K562 (cell line): ENCODE measurements around the gene UCHL5. TPM values are rescaled to one million over a fixed set of nuclear protein-coding genes. Genes with fewer than 3 reads are reported as not detected.

ENCODE experiments used
- ADNP ChIP-seq: fragments of 200-800 bp; sonication (Bioruptor generic); IDR thresholded peaks from 2 replicates; pipeline ENCODE4 v1.6.1; 2016; ENCODE audit warnings: missing genetic modification characterization, missing compliant biosample characterization
- BCOR ChIP-seq: fragments of 450-650 bp; IDR thresholded peaks from 2 replicates; pipeline ENCODE4 v1.6.1; 2016
- EP400 ChIP-seq: fragments of 450-650 bp; IDR thresholded peaks from 2 replicates; pipeline ENCODE4 v1.6.1; 2017; ENCODE audit warnings: antibody characterized with exemption, mild to moderate bottlenecking, moderate library complexity
- HEY1 ChIP-seq: fragments of 250-450 bp; sonication (Bioruptor Pico); IDR thresholded peaks from 2 replicates; pipeline ENCODE4 v1.5.0; 2020; ENCODE audit warnings: mild to moderate bottlenecking, moderate library complexity, borderline replicate concordance
- MXD1 ChIP-seq: fragments of 250-450 bp; sonication (Bioruptor Pico); IDR thresholded peaks from 2 replicates; pipeline ENCODE4 v1.8.0; 2021; ENCODE audit warnings: borderline replicate concordance, mild to moderate bottlenecking, moderate library complexity; ENCODE audit not compliant: poor library complexity, severe bottlenecking
- RFX1 ChIP-seq: fragments of 450-650 bp; IDR thresholded peaks from 2 replicates; pipeline ENCODE4 v1.6.1; 2016; ENCODE audit warnings: mild to moderate bottlenecking, moderate library complexity
- SMARCA4 ChIP-seq: fragments of 450-650 bp; IDR thresholded peaks from 2 replicates; pipeline ENCODE4 v1.6.1; 2016
- ZNF445 ChIP-seq: fragments of 250-450 bp; sonication (Bioruptor Pico); IDR thresholded peaks from 2 replicates; pipeline ENCODE4 v1.4.0; 2020; ENCODE audit warnings: low read depth, mild to moderate bottlenecking, moderate library complexity
- polyA plus RNA-seq, 8 experiments: library from polyadenylated mRNA; depleted of rRNA in 4 of 8; stranded (reverse) in 5 of 8; unstranded in 3 of 8; fragments of >200 nt; fragmentation: Nextera tagmentation in 2 of 8; fragmentation: Illumina TruSeq in 1 of 8; extraction: Ambion mirVana in 2 of 8; extraction: Trizol in 1 of 8; gene quantifications; 2 replicates each; pipeline versions ENCODE4 v1.2.1 to v1.2.3, GENCODE V29; 2011 to 2014; ENCODE audit warnings: inconsistent platforms in 1 of 8, missing spikeins in 1 of 8
- total RNA-seq, 7 experiments: library from RNA; depleted of rRNA in 6 of 7; stranded (reverse); fragments of >200 nt in 6 of 7; fragmentation: Illumina TruSeq in 2 of 7; extraction: Trizol in 2 of 7; gene quantifications; 2 replicates each; pipeline versions ENCODE4 v1.2.1 to v1.2.3, GENCODE V29; 2011 to 2021; ENCODE audit warnings: low replicate concordance in 1 of 7
- TF ChIP-seq, protein P1 (sequence below): fragments of 250-450 bp; sonication (Bioruptor Pico); IDR thresholded peaks from 2 replicates; pipeline ENCODE4 v1.8.0; 2022; ENCODE audit warnings: inconsistent platforms

The UCHL5 gene
- total and polyA plus RNA-seq, 9 of the 15 experiments (the other 6 are each of a cell fraction or from before 2014, with no cell fraction given): 61.0 to 206 (median 122) TPM

DNA sequence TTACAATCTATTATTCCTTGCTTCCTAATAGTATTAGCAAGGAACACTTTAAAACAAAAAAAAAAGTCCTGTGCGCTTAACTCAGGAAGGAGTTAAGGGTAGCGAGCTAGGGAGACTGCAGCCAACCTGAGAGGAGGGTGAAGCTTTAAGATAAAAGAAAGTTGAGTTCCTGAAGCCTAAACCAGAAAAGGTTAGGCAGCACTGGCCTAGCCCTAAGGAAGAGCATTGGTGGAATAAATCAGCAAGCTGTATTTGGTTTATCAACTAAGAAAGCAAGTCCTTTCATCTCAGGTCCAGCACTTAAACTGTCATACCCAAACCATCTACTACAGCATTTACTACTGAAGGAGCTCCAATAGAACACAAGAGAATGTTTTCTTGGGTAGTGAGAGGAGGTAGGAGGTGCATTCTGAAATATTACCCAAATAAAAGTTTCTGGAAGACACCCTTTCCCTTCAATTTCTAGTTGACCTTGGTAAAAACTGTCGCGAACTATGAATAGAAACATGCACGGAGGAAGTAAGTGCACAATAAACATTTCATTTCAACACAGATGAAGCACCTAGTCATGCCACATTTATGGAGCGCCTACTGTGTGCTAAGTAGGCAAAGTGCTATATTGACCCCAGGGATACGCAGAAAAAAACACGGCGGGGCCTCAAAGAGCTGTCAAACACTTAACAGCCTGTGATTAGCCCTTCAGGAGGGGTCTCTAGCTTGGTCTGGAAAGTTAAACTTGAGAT, 44.8 kb upstream of the UCHL5 start (continued):
- TF ChIP-seq SMARCA4 (peak; percentile 34; the same call in 1 of the 2 replicates), EP400 (peak; percentile 3; the same call in 1 of the 2 replicates), ZNF445 (CRISPR knock-in tag) (no peak), ADNP (tag) (0 out of 2 replicates have a peak, but pooled peaks have one; percentile 42), HEY1 (CRISPR knock-in tag) (no peak), RFX1 (no peak), BCOR (peak; percentile 60; the same call in 1 of the 2 replicates), MXD1 (CRISPR knock-in tag) (no peak)
- TF ChIP-seq, protein P1, sequence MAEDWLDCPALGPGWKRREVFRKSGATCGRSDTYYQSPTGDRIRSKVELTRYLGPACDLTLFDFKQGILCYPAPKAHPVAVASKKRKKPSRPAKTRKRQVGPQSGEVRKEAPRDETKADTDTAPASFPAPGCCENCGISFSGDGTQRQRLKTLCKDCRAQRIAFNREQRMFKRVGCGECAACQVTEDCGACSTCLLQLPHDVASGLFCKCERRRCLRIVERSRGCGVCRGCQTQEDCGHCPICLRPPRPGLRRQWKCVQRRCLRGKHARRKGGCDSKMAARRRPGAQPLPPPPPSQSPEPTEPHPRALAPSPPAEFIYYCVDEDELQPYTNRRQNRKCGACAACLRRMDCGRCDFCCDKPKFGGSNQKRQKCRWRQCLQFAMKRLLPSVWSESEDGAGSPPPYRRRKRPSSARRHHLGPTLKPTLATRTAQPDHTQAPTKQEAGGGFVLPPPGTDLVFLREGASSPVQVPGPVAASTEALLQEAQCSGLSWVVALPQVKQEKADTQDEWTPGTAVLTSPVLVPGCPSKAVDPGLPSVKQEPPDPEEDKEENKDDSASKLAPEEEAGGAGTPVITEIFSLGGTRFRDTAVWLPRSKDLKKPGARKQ (CRISPR knock-in tag): no peak
